ENCODE results near the gene SGTA. TPM values are rescaled to one million over a fixed set of nuclear protein-coding genes. Genes with fewer than 3 reads are reported as not detected.

Gene SGTA
- total and polyA plus RNA-seq, 2 of the 8 experiments (the other 6 are each of a cell fraction or from before 2014, with no cell fraction given) = 86.8 to 130 TPM

DNA sequence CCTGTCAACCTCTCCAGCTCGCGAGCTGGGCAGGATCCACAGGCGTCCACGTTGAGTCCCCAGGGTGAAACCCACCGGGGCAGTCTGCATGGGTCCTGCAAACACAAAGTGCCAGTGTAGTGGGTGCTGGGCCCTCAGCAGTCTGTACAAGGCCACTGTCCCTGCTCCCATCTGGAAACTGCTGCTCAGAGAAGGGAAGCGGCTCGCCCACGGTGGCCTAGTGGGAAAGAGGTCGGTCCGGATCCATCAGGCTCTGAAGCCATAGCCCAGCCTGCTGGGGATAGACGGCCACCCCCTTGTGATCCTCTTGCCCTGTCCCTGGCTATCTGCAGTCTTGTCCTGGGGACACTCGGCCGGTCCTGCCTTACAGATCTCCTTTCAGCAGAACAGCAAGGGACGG lies 59.3 kb downstream of the SGTA start (continued):
- TF ChIP-seq JUND (IDR thresholded peaks at IDR 0.05; ENCODE audit: low read length) (no peak), TBP (IDR thresholded peaks at IDR 0.05; ENCODE audit: low read depth, low read length) (no peak)

Measured in H1 (cell line).